ENCODE results near the gene AIFM1.

DNA sequence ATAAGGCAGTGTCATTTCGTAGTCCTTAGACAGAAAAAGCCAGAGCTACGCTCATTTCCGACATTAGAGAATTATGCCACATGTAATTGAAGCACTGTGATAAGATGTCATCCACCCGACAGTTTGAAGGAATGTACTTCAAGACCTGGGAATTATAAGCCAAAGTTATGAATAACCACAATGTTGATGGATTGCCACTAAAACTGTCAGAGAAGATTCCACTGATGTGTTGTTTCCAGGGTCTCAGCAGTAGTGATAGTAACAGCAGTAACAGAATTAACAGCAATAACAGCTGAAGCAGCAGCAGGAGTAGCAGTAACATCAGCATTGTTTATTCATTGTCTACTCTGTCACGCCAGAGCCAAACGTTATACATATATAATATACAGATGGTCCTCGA lies 30.8 kb upstream of the AIFM1 start:
- TF ChIP-seq NPAS2 (CRISPR knock-in tag; IDR thresholded peaks at IDR 0.05; ENCODE audit: borderline replicate concordance) (no peak), CTCF (IDR thresholded peaks at IDR 0.05) (no peak), EP300 (IDR thresholded peaks at IDR 0.05) (no peak), RCOR1 (IDR thresholded peaks at IDR 0.05; ENCODE audit: low read depth, low read length) (no peak), CHD2 (IDR thresholded peaks at IDR 0.05; ENCODE audit: low read length, partially characterized antibody) (no peak), PBX3 (IDR thresholded peaks at IDR 0.05) (no peak), POLR2AphosphoS2 (conservative IDR thresholded peaks at IDR 0.05; ENCODE audit: low read length) (no peak)
- TF ChIP-seq, protein P1, sequence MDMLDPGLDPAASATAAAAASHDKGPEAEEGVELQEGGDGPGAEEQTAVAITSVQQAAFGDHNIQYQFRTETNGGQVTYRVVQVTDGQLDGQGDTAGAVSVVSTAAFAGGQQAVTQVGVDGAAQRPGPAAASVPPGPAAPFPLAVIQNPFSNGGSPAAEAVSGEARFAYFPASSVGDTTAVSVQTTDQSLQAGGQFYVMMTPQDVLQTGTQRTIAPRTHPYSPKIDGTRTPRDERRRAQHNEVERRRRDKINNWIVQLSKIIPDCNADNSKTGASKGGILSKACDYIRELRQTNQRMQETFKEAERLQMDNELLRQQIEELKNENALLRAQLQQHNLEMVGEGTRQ (IDR thresholded peaks at IDR 0.05), result no peak
- TF ChIP-seq, protein P2, sequence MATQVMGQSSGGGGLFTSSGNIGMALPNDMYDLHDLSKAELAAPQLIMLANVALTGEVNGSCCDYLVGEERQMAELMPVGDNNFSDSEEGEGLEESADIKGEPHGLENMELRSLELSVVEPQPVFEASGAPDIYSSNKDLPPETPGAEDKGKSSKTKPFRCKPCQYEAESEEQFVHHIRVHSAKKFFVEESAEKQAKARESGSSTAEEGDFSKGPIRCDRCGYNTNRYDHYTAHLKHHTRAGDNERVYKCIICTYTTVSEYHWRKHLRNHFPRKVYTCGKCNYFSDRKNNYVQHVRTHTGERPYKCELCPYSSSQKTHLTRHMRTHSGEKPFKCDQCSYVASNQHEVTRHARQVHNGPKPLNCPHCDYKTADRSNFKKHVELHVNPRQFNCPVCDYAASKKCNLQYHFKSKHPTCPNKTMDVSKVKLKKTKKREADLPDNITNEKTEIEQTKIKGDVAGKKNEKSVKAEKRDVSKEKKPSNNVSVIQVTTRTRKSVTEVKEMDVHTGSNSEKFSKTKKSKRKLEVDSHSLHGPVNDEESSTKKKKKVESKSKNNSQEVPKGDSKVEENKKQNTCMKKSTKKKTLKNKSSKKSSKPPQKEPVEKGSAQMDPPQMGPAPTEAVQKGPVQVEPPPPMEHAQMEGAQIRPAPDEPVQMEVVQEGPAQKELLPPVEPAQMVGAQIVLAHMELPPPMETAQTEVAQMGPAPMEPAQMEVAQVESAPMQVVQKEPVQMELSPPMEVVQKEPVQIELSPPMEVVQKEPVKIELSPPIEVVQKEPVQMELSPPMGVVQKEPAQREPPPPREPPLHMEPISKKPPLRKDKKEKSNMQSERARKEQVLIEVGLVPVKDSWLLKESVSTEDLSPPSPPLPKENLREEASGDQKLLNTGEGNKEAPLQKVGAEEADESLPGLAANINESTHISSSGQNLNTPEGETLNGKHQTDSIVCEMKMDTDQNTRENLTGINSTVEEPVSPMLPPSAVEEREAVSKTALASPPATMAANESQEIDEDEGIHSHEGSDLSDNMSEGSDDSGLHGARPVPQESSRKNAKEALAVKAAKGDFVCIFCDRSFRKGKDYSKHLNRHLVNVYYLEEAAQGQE (IDR thresholded peaks at IDR 0.05), result no peak

All from A549 (cell line).